GM21723 (cell line): ENCODE data around the gene TP53INP2.
A peak's percentile ranks its signal among the peaks of the same experiment; 100 is the strongest.
"Not testable (repeated sequence)": the region's sequence is repeated elsewhere in the genome, so short reads cannot be mapped to it uniquely, and the experiment has no call there.

Source experiments
- ATAC-seq: cut with Tn5 transposase; IDR thresholded peaks from one replicate; pipeline ENCODE4 v1.9.1; 2021; ENCODE audit warnings: mild to moderate bottlenecking, moderate library complexity; ENCODE audit not compliant: unreplicated experiment

The TP53INP2 gene, protein sequence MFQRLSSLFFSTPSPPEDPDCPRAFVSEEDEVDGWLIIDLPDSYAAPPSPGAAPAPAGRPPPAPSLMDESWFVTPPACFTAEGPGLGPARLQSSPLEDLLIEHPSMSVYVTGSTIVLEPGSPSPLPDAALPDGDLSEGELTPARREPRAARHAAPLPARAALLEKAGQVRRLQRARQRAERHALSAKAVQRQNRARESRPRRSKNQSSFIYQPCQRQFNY

DNA sequence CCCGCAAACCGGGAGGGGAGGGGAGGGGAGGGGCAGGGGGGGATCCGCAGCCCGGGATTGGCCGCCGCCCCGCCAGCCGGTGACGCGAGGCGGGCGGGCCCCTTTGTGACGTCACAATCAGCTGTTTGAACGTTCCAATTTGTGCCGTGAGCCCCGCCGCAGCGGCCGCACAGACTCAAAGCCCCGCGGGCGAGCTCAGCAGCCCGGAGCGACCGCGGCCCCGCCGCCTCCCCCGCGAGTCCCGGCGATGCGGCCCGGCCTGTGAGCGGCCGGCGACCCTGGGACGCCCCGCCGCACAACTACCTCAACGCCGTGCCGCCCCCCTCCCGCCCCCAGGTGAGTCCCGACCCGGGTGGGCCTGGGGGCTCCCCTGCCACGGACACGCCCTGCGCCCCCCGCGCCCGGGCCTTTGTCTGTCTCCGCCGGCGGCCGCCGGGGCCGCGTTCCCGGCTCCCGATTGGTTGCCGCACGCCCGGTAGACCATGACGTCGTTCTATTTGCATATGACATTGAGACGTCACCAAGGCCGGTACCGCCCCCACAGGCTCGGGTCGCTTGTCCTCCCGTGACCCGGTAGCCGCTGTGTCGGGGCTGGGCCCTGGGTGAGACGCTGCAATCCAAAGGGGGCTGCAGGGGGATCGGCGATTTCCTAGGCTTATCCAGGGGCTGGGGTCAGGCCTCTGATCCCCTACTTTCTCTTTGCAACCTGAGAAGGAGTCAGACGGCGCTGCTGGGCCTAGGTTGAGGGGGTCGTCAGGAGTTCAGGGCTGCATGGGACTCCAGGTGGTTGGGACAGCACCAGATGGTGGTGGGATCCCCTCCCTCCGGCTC lies at the start of gene TP53INP2:
TP53INP2 (plus strand) TSS at position 168 of the 831 bp plus-strand sequence. CDS start 4,396 bp downstream, outside the sequence.
- peak; percentile 48 for ATAC-seq

DNA sequence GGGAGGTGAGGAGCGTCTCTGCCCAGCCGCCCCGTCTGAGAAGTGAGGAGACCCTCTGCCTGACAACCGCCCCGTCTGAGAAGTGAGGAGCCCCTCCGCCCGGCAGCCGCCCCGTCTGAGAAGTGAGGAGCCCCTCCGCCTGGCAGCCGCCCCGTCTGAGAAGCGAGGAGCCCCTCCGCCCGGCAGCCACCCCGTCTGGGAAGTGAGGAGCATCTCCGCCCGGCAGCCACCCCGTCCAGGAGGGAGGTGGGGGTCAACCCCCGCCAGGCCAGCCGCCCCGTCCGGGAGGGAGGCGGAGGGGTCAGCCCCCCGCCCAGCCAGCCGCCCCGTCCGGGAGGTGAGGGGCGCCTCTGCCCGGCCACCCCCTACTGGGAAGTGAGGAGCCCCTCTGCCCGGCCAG lies 45.5 kb upstream of the TP53INP2 start:
- not testable (repeated sequence) for ATAC-seq

DNA sequence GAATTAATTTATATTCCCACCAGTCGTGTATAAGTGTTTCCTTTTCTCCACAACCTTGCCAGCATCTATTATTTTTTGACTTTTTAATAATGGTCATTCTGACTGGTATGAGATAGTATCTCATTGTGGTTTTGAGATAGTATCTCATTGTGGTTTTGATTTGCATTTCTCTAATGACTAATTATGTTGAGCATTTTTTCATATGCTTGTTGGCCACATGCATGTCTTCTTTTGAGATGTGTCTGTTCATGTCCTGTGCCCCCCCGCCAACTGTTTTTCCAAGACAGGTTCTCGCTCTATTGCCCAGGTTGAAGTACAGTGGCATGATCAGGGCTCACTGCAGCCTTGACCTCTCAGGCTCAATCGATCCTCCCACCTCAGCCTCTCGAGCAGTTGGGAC lies 42.3 kb upstream of the TP53INP2 start:
- ATAC-seq, result not testable (repeated sequence)

DNA sequence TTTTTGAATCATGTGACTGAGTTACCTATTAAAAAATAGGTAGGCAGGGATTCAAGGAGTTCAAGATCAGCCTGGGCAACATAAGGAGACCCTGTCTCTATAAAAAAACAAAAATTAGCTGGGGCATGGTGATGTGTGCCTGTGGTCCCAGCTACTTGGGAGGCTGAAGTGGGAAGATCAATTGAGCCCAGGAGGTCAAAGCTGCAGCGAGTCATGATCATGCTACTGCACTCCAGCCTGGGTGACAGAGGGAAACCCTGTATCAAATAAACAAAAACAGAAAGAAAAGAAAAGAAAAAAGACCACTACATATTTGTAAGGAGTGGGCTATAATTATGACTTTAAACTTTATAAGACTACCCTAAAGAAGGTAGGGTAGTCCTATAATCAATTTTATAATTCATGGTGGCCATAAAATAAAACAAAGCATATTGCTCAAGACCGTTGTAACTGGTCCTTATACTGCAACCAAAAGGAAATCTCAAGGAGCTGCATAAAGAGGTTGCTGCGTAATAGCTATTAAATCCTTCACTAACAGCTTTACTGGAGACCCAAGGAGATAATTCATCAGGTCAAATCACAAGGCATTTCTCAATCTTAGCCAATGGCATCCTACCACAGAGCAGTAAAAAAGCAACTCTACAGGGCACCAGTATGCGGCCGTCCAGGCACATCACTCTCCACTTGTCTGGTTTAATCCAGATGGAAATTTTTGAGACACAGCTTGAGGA lies 40.8 kb upstream of the TP53INP2 start:
- no peak for ATAC-seq

DNA sequence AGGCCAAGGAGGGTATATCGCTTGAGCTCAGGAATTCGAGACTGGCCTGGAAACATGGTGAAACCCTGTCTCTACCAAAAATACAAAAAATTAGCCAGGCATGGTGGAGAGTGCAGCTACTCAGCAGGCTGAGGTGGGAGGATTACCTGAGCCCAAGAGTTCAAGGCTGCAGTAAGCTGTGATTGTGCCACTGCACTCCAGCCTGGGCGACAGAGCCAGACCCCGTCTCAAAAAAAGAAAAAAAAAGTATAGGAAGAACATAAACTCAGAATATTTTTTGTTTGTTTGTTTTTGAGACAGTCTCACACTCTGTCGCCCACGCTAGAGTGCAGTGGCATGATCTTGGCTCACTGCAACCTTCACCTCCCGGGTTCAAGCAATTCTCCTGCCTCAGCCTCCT lies 39.4 kb upstream of the TP53INP2 start:
- not testable (repeated sequence) for ATAC-seq

DNA sequence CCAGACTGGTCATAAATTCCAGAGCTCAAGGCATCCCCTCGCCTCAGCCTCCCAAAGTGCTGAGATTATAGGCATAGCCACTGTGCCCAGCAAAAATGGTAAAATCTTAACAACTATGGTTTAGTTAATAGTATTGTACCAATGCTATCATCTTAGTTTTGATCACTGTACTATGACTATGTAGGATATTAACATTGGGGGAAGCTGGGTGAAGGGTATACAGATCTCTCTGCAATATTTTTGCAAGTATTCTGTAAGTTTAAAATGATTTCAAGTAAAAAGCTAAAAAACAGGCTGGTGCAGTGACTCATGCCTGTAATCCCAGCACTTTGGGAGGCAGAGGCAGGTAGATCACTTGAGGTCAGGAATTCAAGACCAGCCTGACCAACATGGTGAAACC lies 35.0 kb upstream of the TP53INP2 start:
- ATAC-seq, result no peak

DNA sequence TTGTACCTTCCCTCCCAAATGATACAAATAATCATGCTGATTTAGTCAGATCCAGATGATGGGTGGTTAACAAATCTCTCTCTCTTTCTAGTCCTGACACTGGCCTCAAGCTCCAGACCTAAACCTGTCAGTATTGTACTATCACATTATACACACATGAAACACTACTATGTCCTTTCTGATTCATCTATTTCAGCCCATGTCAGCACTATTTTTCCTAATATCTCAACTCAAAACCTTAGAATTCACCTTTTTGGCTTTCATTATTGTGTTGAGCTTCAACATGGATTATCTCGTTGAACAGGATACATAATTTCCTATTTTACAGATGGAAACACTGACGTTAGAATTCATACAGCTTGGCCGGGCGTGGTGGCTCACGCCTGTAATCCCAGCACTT lies 30.7 kb upstream of the TP53INP2 start:
- ATAC-seq, result no peak

DNA sequence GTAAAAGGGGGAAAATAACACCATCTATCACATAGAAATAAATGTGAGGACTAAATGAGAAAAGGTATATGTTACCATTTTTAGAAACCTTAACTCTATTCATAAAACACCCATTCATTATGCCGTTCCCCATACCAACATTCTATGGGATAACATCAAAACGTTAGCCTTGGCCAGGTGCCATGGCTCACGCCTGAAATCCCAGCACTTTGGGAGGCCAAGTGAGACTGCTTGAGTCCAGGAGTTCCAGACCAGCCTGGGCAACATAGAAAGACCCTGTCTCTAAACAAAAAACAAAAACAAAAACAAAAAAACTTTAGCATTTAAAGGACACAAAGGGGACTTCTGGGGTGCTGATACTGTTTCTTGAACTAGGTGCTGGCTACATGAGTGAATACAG lies 28.6 kb upstream of the TP53INP2 start:
- ATAC-seq, result no peak

DNA sequence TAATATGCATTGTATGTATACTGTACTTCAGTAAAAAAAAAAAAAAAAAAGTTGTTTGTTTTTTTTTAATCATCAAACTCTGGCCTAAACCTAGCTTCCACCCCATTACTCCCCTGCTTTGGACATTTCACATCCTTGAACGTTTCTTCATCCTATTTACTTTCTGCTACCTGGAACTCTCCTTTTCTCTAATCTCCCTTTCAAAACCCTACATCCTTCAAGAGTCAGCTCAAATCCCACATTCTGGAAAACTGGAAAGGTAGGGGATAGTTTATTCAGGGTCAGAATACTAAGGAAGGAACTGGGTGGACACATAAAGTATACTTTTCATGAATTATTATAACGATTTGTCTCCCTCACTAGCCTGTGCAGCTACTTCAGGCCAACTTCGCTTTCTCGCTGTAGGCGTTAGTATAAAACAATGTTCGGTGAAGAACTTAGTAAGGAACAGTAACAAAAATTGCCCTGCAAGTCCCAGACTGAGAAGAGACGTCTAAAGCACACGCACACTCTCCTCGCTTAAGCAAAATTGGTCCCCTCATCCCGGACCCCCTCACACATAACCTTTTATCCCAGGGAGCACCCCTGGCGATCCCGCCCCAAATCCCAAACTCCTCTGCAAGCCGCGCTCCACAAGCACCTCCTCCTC lies 28.0 kb upstream of the TP53INP2 start:
- ATAC-seq, result no peak

DNA sequence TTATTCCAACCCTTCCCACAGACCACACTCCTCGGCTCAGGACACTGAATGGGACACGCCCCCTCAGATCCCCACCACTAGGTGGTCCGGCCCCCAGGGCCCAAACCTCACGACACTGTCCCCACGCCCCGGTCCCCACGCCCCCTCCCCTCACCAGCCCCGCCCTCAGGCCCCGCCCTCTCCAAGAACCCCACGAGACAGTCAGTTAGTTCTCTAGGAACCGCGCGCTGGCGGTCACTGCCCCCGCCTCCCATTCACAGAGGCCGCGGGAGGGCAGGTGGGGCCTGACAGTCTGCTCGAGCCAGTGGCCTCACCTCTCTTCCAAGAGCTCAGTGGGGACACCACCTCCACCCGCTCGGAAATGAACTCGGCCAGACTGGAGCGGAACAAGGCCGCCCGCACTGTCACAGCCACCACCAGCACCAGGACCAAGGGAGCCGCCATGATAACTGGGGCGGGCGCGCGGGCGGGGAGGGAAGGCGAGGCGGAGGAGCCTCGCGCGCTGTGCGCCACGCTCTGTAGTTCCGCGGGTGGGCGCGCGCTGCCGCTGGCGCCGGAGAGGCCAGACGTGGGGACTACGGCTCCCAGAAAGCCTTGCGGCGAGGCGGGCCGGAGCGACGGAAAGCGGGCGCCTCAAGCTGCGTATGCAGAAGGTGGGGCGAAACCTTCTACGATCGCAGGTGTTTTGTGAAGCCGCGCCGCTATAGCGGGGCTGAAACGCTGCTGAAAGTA lies 27.3 kb upstream of the TP53INP2 start, which contains the start of gene PIGU:
PIGU (minus strand) TSS at position 451 of the 732 bp plus-strand sequence; CDS start at position 444, 7 bp downstream.
- ATAC-seq, result peak; percentile 92

DNA sequence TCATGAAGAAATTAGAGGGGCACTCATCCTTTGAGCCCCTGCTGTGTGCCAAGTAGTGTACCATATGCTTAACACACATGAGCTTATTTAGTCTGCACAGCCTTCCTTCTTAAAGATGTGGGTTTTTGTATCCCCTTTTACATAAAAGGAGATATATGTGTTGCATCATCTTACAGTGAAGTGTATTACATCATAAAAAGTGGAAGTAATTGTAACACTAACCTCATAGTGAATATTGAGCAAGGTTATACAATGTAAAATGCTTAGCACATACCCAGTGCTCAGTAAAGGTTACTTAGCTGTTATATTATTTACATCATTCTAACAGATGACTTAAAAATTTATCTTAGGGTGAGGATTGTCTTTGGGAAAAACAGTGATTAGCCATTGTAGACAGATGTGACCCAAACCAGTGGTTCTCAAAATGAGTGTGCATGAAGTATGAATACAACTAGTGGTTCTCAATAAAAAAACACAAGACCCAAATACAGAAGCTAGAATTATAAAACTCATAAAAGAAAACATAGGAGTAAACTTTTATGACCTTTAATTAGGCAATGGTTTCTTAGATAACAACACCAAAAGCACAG lies 23.5 kb upstream of the TP53INP2 start:
- no peak for ATAC-seq

DNA sequence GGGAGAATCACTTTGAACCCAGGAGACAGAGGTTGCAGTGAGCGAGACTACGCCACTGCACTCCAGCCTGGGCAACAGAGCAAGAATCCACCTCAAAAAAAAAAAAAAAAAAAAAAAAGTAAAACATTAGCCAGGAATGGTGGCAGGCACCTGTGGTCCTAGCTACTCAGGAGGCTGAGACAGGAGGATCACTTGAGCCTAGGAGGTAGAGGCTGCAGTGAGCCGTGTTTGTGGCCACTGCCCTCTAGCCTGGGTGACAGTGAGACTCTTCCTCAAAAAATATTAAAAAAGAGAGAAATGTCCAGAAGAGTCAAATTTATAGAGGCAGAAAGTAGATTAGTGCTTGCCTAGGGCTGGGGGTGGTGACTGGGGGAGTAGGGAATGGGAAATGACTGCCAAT lies 20.5 kb upstream of the TP53INP2 start:
- no peak for ATAC-seq

DNA sequence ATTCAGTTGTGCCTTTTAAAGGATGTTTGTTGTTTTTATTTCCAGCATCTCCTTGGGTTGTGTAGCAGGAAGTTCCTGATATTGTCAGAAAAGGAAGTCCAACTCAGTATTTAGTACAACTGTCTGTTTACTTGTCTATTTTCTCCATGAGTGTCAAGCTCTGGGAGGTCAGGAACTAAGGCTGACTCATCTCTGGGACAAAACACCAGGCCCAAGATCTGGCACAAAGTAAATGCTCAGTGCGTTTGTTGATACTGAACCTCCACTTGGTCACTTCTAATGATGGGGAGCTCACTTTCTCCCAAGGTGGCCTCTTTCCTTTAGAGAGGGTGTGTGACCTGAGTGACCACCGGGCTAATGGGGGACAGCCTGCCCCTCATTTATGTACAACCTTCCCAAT lies 14.7 kb upstream of the TP53INP2 start:
- ATAC-seq, result no peak

DNA sequence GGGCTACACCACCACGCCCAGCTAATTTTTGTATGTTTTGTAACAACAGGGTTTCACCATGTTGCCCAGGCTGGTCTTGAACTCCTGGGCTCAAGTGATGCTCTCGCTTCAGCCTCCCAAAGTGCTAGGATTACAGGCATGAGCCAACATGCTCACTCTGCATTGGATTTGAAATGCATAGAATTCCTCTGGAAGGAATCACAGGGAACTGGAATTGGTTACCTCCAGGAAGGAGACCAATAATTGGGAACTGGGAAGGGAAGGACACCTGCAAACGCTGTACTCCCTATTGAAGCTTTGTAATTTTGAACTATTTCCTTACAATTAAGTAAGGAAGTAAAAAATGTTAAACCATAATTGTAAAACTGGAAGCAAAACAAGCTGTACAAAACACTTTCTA lies 12.3 kb upstream of the TP53INP2 start:
- ATAC-seq, result no peak

DNA sequence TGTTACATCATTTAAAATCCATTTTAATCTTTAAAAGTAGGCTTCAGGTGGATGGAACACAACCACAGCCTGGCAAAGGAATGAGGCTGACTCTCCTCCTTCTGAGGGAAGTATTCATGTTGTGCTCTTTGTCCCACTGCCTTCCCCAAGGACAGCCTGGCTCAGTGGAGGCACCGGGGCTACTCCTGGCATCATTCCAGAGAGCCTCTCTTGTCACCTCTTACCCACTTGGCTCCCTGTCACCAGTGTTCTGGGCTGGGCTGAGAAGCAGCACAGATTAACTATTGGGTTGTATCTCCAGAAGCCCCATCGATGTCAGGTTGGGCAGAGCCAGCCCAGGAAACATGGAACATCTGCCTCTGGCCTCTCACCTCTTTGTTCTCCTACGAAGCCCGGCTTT lies 10.7 kb upstream of the TP53INP2 start:
- ATAC-seq, result no peak

DNA sequence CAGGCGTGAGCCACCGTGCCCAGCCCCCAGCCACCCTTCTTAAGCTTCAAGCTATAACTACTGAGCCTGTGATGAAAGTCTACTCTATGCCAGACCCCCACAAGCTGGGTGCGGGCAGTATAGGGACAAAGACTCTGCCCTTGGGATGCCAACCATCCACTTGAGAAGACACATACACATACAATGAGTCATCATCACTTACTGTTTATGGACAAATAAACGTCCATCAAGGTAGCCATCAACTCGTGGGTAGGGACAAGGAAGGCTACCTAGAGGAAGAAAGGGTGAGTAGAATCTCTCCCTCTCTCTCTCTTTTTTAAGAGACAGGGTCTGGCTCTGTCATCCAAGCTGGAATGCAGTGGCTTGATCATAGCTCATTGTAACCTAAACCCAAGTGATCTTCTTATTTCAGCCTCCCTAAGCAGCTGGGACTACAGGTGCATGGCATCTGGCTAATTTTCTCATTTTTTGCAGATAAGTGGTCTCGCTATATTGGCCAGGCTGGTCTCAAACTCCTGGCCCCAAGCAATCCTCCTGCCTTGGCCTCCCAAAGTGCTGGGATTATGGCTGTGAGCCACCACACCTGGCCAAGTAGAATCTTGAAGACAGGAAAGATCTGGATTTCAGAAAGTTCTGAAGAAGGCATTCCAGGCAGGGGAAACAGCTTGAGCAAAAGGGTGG lies 2.6 kb upstream of the TP53INP2 start:
- no peak for ATAC-seq

DNA sequence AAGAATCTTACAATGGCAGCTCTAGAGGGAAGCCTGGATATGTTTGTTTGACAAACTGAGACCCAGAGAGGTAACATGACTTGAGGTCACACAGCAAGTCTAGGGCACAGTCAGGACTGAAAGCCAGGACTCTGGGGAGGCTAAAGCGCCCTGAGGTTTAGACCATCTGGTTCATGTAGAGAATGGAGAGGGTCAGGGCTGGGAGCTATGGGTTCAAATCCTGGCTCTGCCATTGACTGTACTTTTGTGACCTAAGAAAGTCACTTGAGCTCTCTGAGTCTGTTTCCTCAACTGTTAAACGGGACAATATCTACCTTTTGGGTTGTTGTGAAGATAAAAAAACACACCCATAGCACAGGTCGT lies 1.1 kb upstream of the TP53INP2 start:
- ATAC-seq, result no peak

DNA sequence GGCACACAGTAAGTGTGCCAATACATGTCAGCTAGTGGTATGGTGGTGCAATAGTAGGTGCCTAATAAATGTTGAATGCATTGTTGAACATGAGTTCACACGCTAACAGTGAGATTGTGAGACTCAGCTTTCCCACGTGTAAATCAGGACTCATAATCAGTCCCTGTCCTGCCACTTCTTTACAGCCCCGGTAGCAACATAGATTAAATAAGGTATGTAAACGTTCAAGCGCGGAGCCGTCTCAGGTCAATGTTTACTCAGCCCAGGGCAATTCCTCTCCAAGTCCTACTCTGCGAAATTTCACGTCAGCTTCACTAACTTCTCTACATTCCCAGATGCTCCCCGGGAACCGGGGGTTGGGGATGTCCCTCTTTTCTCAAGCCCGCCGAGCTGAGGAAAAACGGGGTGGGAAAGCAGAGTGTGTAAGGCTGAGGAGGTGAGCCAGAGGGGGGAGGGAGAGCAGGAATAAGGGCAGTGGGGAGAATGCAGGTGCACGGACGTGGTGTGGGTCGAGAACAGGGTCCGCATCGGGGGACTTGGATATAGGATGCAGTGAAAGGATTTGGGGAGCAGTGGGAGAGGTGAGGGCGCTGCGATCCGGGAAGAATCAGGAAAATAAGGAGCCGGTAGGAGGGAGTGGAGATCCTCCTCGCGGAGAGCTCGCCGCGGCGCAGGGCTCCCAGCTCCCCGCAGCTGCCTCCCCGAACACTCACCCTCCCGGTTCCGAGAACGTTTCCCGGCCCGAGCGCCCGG lies 544 bp upstream of the TP53INP2 start:
- no peak for ATAC-seq

DNA sequence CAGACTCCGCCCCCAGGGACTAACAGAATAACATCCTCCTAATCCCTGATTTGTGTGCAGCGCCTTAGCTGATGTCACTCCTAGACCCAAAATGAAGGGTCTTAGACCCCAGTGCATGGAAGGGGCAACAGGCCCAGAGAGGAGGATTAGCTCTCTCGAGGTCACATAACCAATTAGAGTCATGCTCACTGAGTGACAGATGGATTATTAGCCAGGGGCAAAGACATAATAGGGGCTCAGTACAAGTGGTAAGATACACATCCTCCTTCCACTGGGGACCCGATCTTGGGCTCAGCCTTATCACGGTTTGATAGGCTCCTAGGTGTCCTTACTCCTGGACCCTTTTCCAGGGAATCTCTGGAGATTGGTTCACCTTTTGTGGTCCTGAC lies 858 bp downstream of the TP53INP2 start:
- ATAC-seq, result no peak
